ENCODE data around the gene OPRPN. TPM values are rescaled to one million over a fixed set of nuclear protein-coding genes. Genes with fewer than 3 reads are reported as not detected.

The OPRPN gene
- total and polyA plus RNA-seq, 8 donors, result not detected

- DNase-seq (no peak), FAIRE-seq (no peak), ATAC-seq (no peak)
- 64 to 65% methylated on average over 1 of the region's 1 CpG for WGBS, 2 donors
- H3K4me3 ChIP-seq, result no peak overlapping the region
- H3K27me3 ChIP-seq, result no peaks in the 10 kb centered on the region
- H3K27ac ChIP-seq, result no peak overlapping the region
- TF ChIP-seq CTCF (IDR thresholded peaks at IDR 0.05), result no peak
- H3K36me3 ChIP-seq, result no peaks in the 10 kb centered on the region
- H3K4me1 ChIP-seq, result no peaks in the 10 kb centered on the region
- intact Hi-C loops (cut with DNase I), result no loop called here
- no peaks in the 10 kb centered on the region for H3K9me3 ChIP-seq
These were observed 27.6 kb downstream of the OPRPN start for GRCh38 chr4:70425306-70425705.

GRCh38 chr4:70426789-70427188 is 29.0 kb downstream of the OPRPN start:
- H3K27ac ChIP-seq, result no peak overlapping the region
- intact Hi-C loops (cut with DNase I), result no loop called here
- H3K4me1 ChIP-seq, result no peaks in the 10 kb centered on the region
- no peaks in the 10 kb centered on the region for H3K9me3 ChIP-seq
- no peak for ATAC-seq
- TF ChIP-seq CTCF (IDR thresholded peaks at IDR 0.05), result no peak
- DNase-seq, result no peak
- no peak for FAIRE-seq
- no peak overlapping the region for H3K4me3 ChIP-seq
- H3K27me3 ChIP-seq, result no peaks in the 10 kb centered on the region
- no peaks in the 10 kb centered on the region for H3K36me3 ChIP-seq

DNA sequence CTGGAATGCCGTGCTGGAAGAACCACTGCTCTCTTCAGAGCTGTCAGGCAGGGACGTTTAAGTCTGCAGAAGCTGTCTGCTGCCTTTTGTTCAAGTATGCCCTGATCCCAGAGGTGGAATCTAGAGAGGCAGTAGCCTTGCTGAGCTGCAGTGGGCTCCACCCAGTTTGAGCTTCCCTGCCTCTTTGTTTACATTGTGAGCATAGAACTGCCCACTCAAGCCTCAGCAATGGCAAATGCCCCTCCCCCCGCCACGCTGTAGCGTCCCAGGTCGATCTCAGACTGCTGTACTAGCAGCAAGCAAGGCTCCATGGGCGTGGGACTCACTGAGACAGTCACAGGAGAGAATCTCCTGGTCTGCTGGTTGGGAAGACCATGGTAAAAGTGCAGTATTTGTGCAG is 39.5 kb downstream of the OPRPN start:
- Histone ChIP-seq H3K27ac (no peak overlapping the region), H3K36me3 (no peaks in the 10 kb centered on the region), H3K27me3 (no peaks in the 10 kb centered on the region), H3K9me3 (no peaks in the 10 kb centered on the region), H3K4me1 (no peaks in the 10 kb centered on the region), H3K4me3 (no peak overlapping the region)
- DNase-seq (no peak), ATAC-seq (no peak), FAIRE-seq (no peak)
- WGBS, 2 donors, result 51 to 60% methylated on average over 7 of the region's 7 CpGs
- intact Hi-C loops (cut with DNase I), result no loop called here
- TF ChIP-seq CTCF (IDR thresholded peaks at IDR 0.05), result no peak

DNA sequence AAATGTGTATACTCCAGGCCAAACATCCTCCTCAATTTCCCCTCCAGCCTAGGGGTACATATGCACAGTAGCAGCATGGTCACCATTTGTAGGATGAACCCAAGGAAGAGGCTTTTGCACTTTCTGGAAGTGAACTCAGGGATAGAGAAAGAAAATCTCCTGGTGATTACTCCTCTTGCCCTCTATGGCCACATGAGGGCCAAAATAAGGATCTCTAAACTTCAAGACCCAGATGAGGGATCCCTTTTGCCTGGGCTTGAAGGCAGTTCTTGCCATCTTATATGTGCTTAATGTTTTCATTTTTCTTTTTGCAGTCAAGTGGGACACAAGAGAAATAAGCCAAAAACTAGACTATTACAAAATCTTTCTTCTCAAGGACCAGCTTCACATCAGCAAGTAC is 44.7 kb downstream of the OPRPN start:
- no peaks in the 10 kb centered on the region for H3K36me3 ChIP-seq
- intact Hi-C loops (cut with DNase I), result no loop called here
- FAIRE-seq (no peak), ATAC-seq (no peak), DNase-seq (no peak)
- H3K27ac ChIP-seq, result no peak overlapping the region
- no peak for TF ChIP-seq CTCF (IDR thresholded peaks at IDR 0.05)
- H3K27me3 ChIP-seq, result no peaks in the 10 kb centered on the region
- H3K4me3 ChIP-seq, result no peak overlapping the region
- no peaks in the 10 kb centered on the region for H3K4me1 ChIP-seq
- H3K9me3 ChIP-seq, result no peaks in the 10 kb centered on the region

DNA sequence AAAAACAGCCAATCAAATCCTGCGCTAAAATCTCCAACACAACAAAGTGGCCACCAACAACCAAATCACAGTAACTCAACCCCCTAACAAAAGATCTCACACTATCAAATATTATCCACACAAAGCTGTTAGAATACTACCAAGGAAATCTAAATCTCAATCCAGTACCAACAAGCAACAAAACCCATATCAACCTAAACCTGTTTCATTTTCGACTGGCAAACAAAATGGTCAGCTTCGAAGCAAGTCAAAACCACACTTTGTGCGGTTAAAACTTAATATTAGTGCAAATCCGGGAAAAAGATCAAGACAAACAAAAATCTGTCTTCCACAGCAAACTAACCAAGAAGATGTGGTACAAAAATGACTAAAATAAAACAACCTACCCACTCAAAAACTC is 45.6 kb downstream of the OPRPN start:
- intact Hi-C loops (cut with DNase I), result no loop called here
- WGBS, 2 donors, result 77 to 84% methylated on average over 5 of the region's 5 CpGs
- FAIRE-seq (no peak), DNase-seq (no peak), ATAC-seq (no peak)
- no peaks in the 10 kb centered on the region for H3K36me3 ChIP-seq
- H3K27ac ChIP-seq, result no peak overlapping the region
- no peak for TF ChIP-seq CTCF (IDR thresholded peaks at IDR 0.05)
- H3K9me3 ChIP-seq, result no peaks in the 10 kb centered on the region
- H3K4me3 ChIP-seq, result no peak overlapping the region
- no peaks in the 10 kb centered on the region for H3K27me3 ChIP-seq
- H3K4me1 ChIP-seq, result no peaks in the 10 kb centered on the region
